Measurements from ENCODE around the gene CCDC9B. TPM values are rescaled to one million over a fixed set of nuclear protein-coding genes. Genes with fewer than 3 reads are reported as not detected.

Gene CCDC9B
- total and polyA plus RNA-seq, 2 donors (not counting 1 experiment from before 2014, with no cell fraction given) = 2.0 to 38.0 TPM

GRCh38 chr15:40296561-40297230 is 44.0 kb downstream of the CCDC9B start:
- H3K27ac ChIP-seq (ENCODE audit: insufficient read depth, low read length) = no peak overlapping the region
- no peaks in the 10 kb centered on the region for H3K79me2 ChIP-seq (ENCODE audit: control insufficient read depth, insufficient read depth, low read length)
- H3K4me3 ChIP-seq (replicated peaks in 1 of 4; ENCODE audit: control extremely low read depth in 1 of 4, insufficient read depth in 1 of 4, low read depth in 3 of 4, low read length in 4 of 4) = no peak overlapping the region
- no peak for DNase-seq (ENCODE audit: low read depth in 2 of 2)
- no peaks in the 10 kb centered on the region for H3K9me3 ChIP-seq (ENCODE audit: control insufficient read depth, insufficient read depth, low read depth, low read length)
- no peak overlapping the region for H3K4me2 ChIP-seq (ENCODE audit: extremely low read depth, insufficient read depth, low read length)
- H2AFZ ChIP-seq (ENCODE audit: low read length) = no peak overlapping the region
- H4K20me1 ChIP-seq (ENCODE audit: control insufficient read depth, extremely low read depth, insufficient read depth, low read length) = no peaks in the 10 kb centered on the region
- no peaks in the 10 kb centered on the region for H3K4me1 ChIP-seq (ENCODE audit: control insufficient read depth, extremely low read depth, insufficient read depth, low read length)
- H3K27me3 ChIP-seq (ENCODE audit: control insufficient read depth, insufficient read depth, low read length) = peaks cover 33% of the 10 kb centered on the region
- H3K36me3 ChIP-seq (ENCODE audit: control insufficient read depth, insufficient read depth, low read length) = no peaks in the 10 kb centered on the region
- H3K9ac ChIP-seq (ENCODE audit: insufficient read depth, low read length) = no peak overlapping the region
- TF ChIP-seq EZH2 (IDR thresholded peaks at IDR 0.05; ENCODE audit: low read length, missing control alignments) (no peak), CTCF (conservative IDR thresholded peaks at IDR 0.05 in 1 of 2, IDR thresholded peaks at IDR 0.05 in 1 of 2; ENCODE audit: low read depth in 1 of 2, low read length in 2 of 2) (no peak)

- Histone ChIP-seq H3K27me3 (ENCODE audit: control insufficient read depth, insufficient read depth, low read length) (peaks cover 36% of the 10 kb centered on the region), H3K4me2 (ENCODE audit: extremely low read depth, insufficient read depth, low read length) (no peak overlapping the region), H3K9ac (ENCODE audit: insufficient read depth, low read length) (no peak overlapping the region), H3K4me3 (replicated peaks in 1 of 4; ENCODE audit: control extremely low read depth in 1 of 4, insufficient read depth in 1 of 4, low read depth in 3 of 4, low read length in 4 of 4) (no peak overlapping the region), H3K36me3 (ENCODE audit: control insufficient read depth, insufficient read depth, low read length) (no peaks in the 10 kb centered on the region), H3K4me1 (ENCODE audit: control insufficient read depth, extremely low read depth, insufficient read depth, low read length) (no peaks in the 10 kb centered on the region), H2AFZ (ENCODE audit: low read length) (no peak overlapping the region), H3K9me3 (ENCODE audit: control insufficient read depth, insufficient read depth, low read depth, low read length) (no peaks in the 10 kb centered on the region), H4K20me1 (ENCODE audit: control insufficient read depth, extremely low read depth, insufficient read depth, low read length) (no peaks in the 10 kb centered on the region), H3K27ac (ENCODE audit: insufficient read depth, low read length) (no peak overlapping the region), H3K79me2 (ENCODE audit: control insufficient read depth, insufficient read depth, low read length) (no peaks in the 10 kb centered on the region)
- no peak for DNase-seq (ENCODE audit: low read depth in 2 of 2)
- TF ChIP-seq EZH2 (IDR thresholded peaks at IDR 0.05; ENCODE audit: low read length, missing control alignments) (no peak), CTCF (conservative IDR thresholded peaks at IDR 0.05 in 1 of 2, IDR thresholded peaks at IDR 0.05 in 1 of 2; ENCODE audit: low read depth in 1 of 2, low read length in 2 of 2) (no peak)
Measured at GRCh38 chr15:40295877-40296560, 44.7 kb downstream of the CCDC9B start.

GRCh38 chr15:40295297-40295696 is 45.4 kb downstream of the CCDC9B start:
- no peak overlapping the region for H3K9ac ChIP-seq (ENCODE audit: insufficient read depth, low read length)
- H3K4me3 ChIP-seq (replicated peaks in 1 of 4; ENCODE audit: control extremely low read depth in 1 of 4, insufficient read depth in 1 of 4, low read depth in 3 of 4, low read length in 4 of 4) = no peak overlapping the region
- no peaks in the 10 kb centered on the region for H3K79me2 ChIP-seq (ENCODE audit: control insufficient read depth, insufficient read depth, low read length)
- H3K27ac ChIP-seq (ENCODE audit: insufficient read depth, low read length) = no peak overlapping the region
- H3K27me3 ChIP-seq (ENCODE audit: control insufficient read depth, insufficient read depth, low read length) = peaks cover 31% of the 10 kb centered on the region
- H3K9me3 ChIP-seq (ENCODE audit: control insufficient read depth, insufficient read depth, low read depth, low read length) = no peaks in the 10 kb centered on the region
- no peaks in the 10 kb centered on the region for H3K36me3 ChIP-seq (ENCODE audit: control insufficient read depth, insufficient read depth, low read length)
- H3K4me1 ChIP-seq (ENCODE audit: control insufficient read depth, extremely low read depth, insufficient read depth, low read length) = no peaks in the 10 kb centered on the region
- TF ChIP-seq CTCF (conservative IDR thresholded peaks at IDR 0.05 in 1 of 2, IDR thresholded peaks at IDR 0.05 in 1 of 2; ENCODE audit: low read depth in 1 of 2, low read length in 2 of 2) = no peak
- no peak for TF ChIP-seq EZH2 (IDR thresholded peaks at IDR 0.05; ENCODE audit: low read length, missing control alignments)
- H3K4me2 ChIP-seq (ENCODE audit: extremely low read depth, insufficient read depth, low read length) = no peak overlapping the region
- no peak for DNase-seq (ENCODE audit: low read depth in 2 of 2)
- H2AFZ ChIP-seq (ENCODE audit: low read length) = no peak overlapping the region
- no peaks in the 10 kb centered on the region for H4K20me1 ChIP-seq (ENCODE audit: control insufficient read depth, extremely low read depth, insufficient read depth, low read length)
